GM12892 (cell line): ENCODE results near the gene TLX3.

Experiments used
- POLR2A ChIP-seq: IDR thresholded peaks from 2 replicates; pipeline ENCODE4 v1.6.1; 2011; ENCODE audit warnings: low read depth, low read length, control low read depth
- POLR2AphosphoS5 ChIP-seq: IDR thresholded peaks from 2 replicates; pipeline ENCODE4 v1.6.1; 2011; ENCODE audit warnings: low read depth, low read length, control low read depth
- TAF1 ChIP-seq: IDR thresholded peaks from 2 replicates; pipeline ENCODE4 v1.6.1; 2011; ENCODE audit warnings: low read depth, mild to moderate bottlenecking, control low read depth, low read length, borderline replicate concordance

GRCh38 chr5:171315925-171316257, 6.8 kb downstream of the TLX3 start:
- TF ChIP-seq POLR2A (no peak), TAF1 (no peak), POLR2AphosphoS5 (no peak)
